Measurements from ENCODE around the gene FAM156B. TPM values are rescaled to one million over a fixed set of nuclear protein-coding genes. Genes with fewer than 3 reads are reported as not detected.
"Not testable (repeated sequence)": the region's sequence is repeated elsewhere in the genome, so short reads cannot be mapped to it uniquely, and the experiment has no call there.

FAM156B gene
- total and polyA plus RNA-seq, 2 donors (not counting 1 experiment from before 2014, with no cell fraction given), result 11.4 to 12.6 TPM

DNA sequence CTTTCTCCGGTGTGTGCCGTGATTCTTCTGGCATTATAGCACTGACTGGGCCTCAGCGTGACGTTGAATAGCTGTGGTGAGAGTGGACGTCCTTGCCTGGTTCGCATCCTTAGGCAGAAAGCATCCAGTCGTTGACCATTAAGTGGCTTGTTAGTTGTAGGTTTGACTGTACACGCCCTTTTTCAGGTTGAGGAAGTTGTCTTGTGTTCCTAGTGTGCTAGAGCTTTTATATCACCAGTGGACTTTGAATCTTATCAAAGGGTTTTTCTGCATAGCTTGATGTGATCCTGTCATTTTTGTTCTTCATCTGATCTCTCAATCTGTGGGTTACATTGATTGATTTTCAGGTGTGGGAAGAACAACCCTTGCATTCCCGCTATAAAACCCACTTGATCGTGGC, 8.4 kb downstream of the FAM156B start:
- H3K4me2 ChIP-seq (ENCODE audit: extremely low read depth, insufficient read depth, low read length); H3K27ac ChIP-seq (ENCODE audit: insufficient read depth, low read length); H3K9me3 ChIP-seq (ENCODE audit: control insufficient read depth, insufficient read depth, low read depth, low read length); DNase-seq (ENCODE audit: low read depth in 2 of 2); H3K4me3 ChIP-seq (replicated peaks in 1 of 4; ENCODE audit: control extremely low read depth in 1 of 4, insufficient read depth in 1 of 4, low read depth in 3 of 4, low read length in 4 of 4); H3K27me3 ChIP-seq (ENCODE audit: control insufficient read depth, insufficient read depth, low read length); H3K4me1 ChIP-seq (ENCODE audit: control insufficient read depth, extremely low read depth, insufficient read depth, low read length); H4K20me1 ChIP-seq (ENCODE audit: control insufficient read depth, extremely low read depth, insufficient read depth, low read length); H3K36me3 ChIP-seq (ENCODE audit: control insufficient read depth, insufficient read depth, low read length); H3K9ac ChIP-seq (ENCODE audit: insufficient read depth, low read length); H3K79me2 ChIP-seq (ENCODE audit: control insufficient read depth, insufficient read depth, low read length); H2AFZ ChIP-seq (ENCODE audit: low read length): not testable (repeated sequence)

DNA sequence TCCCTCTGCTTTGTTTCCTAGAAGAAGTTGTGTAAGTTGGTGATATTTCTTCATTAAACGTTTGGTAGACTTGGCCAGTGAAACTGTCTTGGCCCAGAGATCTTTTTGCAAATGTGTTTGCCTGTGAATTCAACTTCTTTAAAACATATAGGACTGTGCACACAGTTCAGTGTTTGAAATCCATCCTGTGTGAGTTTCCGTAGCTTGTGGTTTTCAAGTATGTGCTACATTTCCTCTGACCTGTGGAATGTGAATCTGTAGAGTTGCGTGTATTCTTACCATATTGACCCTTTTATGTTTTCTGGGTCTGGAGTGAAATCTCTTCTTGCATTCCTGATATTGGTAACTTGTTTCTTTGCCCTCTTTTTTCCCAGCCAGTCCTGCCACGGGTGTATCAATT, 8.9 kb downstream of the FAM156B start:
- not testable (repeated sequence) for H4K20me1 ChIP-seq (ENCODE audit: control insufficient read depth, extremely low read depth, insufficient read depth, low read length); H3K4me2 ChIP-seq (ENCODE audit: extremely low read depth, insufficient read depth, low read length); H2AFZ ChIP-seq (ENCODE audit: low read length); DNase-seq (ENCODE audit: low read depth in 2 of 2); H3K27ac ChIP-seq (ENCODE audit: insufficient read depth, low read length); H3K4me1 ChIP-seq (ENCODE audit: control insufficient read depth, extremely low read depth, insufficient read depth, low read length); H3K36me3 ChIP-seq (ENCODE audit: control insufficient read depth, insufficient read depth, low read length); H3K9ac ChIP-seq (ENCODE audit: insufficient read depth, low read length); H3K9me3 ChIP-seq (ENCODE audit: control insufficient read depth, insufficient read depth, low read depth, low read length); H3K27me3 ChIP-seq (ENCODE audit: control insufficient read depth, insufficient read depth, low read length); H3K4me3 ChIP-seq (replicated peaks in 1 of 4; ENCODE audit: control extremely low read depth in 1 of 4, insufficient read depth in 1 of 4, low read depth in 3 of 4, low read length in 4 of 4); H3K79me2 ChIP-seq (ENCODE audit: control insufficient read depth, insufficient read depth, low read length)

DNA sequence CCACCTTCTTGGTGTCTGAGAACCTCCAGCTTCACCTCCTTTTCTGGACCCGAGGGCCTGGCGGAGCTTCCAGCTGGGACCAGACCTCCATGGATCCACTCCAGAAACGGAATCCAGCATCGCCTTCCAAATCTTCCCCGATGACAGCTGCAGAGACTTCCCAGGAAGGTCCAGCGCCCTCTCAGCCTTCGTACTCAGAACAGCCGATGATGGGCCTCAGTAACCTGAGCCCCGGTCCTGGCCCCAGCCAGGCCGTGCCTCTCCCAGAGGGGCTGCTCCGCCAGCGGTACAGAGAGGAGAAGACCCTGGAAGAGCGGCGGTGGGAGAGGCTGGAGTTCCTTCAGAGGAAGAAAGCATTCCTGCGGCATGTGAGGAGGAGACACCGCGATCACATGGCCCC, 10.0 kb downstream of the FAM156B start:
- not testable (repeated sequence) for DNase-seq (ENCODE audit: low read depth in 2 of 2); H3K4me3 ChIP-seq (replicated peaks in 1 of 4; ENCODE audit: control extremely low read depth in 1 of 4, insufficient read depth in 1 of 4, low read depth in 3 of 4, low read length in 4 of 4); H3K9me3 ChIP-seq (ENCODE audit: control insufficient read depth, insufficient read depth, low read depth, low read length); H3K4me2 ChIP-seq (ENCODE audit: extremely low read depth, insufficient read depth, low read length); H3K27me3 ChIP-seq (ENCODE audit: control insufficient read depth, insufficient read depth, low read length); H3K27ac ChIP-seq (ENCODE audit: insufficient read depth, low read length); H4K20me1 ChIP-seq (ENCODE audit: control insufficient read depth, extremely low read depth, insufficient read depth, low read length); H3K79me2 ChIP-seq (ENCODE audit: control insufficient read depth, insufficient read depth, low read length); H3K4me1 ChIP-seq (ENCODE audit: control insufficient read depth, extremely low read depth, insufficient read depth, low read length); H3K9ac ChIP-seq (ENCODE audit: insufficient read depth, low read length); H2AFZ ChIP-seq (ENCODE audit: low read length); H3K36me3 ChIP-seq (ENCODE audit: control insufficient read depth, insufficient read depth, low read length)

DNA sequence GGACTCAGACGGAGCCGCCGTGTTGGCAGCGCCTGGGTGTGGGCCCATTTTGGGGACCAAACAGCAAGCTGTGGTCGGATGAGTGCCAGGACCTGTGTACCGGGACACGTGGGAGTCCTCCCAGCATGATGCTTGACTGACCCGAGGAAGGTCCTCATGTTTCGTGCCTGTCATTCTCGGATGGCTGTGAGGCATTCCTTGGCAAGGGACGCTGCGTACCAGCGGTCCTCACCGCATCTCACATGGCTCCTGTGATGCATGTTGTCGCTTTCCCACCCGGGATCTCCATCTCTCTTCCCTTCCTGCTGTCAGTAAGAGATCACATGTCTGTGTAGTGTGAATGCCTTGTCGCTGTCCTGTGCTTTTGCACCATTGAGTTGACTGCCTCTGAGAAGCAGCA, 10.8 kb downstream of the FAM156B start:
- H2AFZ ChIP-seq (ENCODE audit: low read length); H3K4me3 ChIP-seq (replicated peaks in 1 of 4; ENCODE audit: control extremely low read depth in 1 of 4, insufficient read depth in 1 of 4, low read depth in 3 of 4, low read length in 4 of 4); H4K20me1 ChIP-seq (ENCODE audit: control insufficient read depth, extremely low read depth, insufficient read depth, low read length); H3K27me3 ChIP-seq (ENCODE audit: control insufficient read depth, insufficient read depth, low read length); H3K9me3 ChIP-seq (ENCODE audit: control insufficient read depth, insufficient read depth, low read depth, low read length); H3K36me3 ChIP-seq (ENCODE audit: control insufficient read depth, insufficient read depth, low read length); H3K9ac ChIP-seq (ENCODE audit: insufficient read depth, low read length); H3K27ac ChIP-seq (ENCODE audit: insufficient read depth, low read length); H3K4me2 ChIP-seq (ENCODE audit: extremely low read depth, insufficient read depth, low read length); H3K4me1 ChIP-seq (ENCODE audit: control insufficient read depth, extremely low read depth, insufficient read depth, low read length); H3K79me2 ChIP-seq (ENCODE audit: control insufficient read depth, insufficient read depth, low read length); DNase-seq (ENCODE audit: low read depth in 2 of 2): not testable (repeated sequence)

DNA sequence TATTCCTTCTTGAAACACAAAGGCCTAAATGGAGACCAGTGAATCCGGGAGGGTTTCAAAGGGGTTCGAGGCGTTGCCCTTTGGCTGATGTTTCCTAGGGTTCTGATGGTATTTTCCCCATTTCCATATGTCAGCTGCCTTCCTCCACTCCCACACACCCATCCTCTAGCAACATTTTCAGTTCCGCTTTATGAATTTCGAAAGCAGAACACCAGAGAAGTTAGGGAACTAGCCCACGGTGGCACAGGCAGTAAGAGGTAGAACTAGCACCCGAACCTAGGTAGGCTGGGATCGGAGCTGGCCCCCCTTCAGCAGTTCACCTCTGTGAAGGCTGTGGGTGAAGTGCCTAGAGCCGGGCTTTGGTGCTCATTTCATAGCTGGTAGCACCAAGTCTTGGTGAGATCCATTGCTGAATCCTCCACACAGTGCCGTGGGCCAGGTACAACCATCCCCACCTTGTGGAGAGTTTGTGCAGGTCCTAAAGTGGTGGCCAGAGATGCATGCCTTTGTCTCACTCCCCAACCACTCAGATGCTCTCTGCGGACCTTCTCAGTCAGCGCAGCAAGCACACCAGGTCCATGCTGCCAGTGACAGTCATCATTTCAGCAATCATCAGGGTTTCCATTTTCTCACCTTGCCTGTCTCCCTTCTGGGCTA, 12.3 kb downstream of the FAM156B start:
- not testable (repeated sequence) for H3K27ac ChIP-seq (ENCODE audit: insufficient read depth, low read length)

DNA sequence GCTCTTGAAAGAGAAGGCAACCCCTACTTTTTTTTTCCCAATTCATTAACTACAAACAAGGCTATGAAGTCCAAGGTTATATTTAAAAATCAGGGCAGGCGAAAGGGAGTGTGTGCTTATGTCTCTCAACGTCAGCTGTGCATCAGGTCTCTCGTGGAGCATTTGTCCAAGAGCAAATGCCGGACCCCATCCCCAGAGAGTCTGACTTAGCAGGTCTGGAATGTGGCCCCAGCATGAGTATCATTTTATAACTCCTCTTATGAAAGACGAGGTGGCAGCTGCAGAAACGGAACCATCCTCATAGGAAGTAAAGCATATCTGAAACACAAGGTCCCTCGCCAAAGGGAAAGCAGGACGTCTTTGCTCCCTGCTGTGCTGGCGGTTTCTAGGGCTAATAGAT, 16.6 kb downstream of the FAM156B start:
- H3K4me3 ChIP-seq (replicated peaks in 1 of 4; ENCODE audit: control extremely low read depth in 1 of 4, insufficient read depth in 1 of 4, low read depth in 3 of 4, low read length in 4 of 4); H3K27ac ChIP-seq (ENCODE audit: insufficient read depth, low read length); DNase-seq (ENCODE audit: low read depth in 2 of 2); H4K20me1 ChIP-seq (ENCODE audit: control insufficient read depth, extremely low read depth, insufficient read depth, low read length); H3K9me3 ChIP-seq (ENCODE audit: control insufficient read depth, insufficient read depth, low read depth, low read length); H3K27me3 ChIP-seq (ENCODE audit: control insufficient read depth, insufficient read depth, low read length); H3K4me1 ChIP-seq (ENCODE audit: control insufficient read depth, extremely low read depth, insufficient read depth, low read length); H3K79me2 ChIP-seq (ENCODE audit: control insufficient read depth, insufficient read depth, low read length); H3K9ac ChIP-seq (ENCODE audit: insufficient read depth, low read length); H2AFZ ChIP-seq (ENCODE audit: low read length); H3K36me3 ChIP-seq (ENCODE audit: control insufficient read depth, insufficient read depth, low read length); H3K4me2 ChIP-seq (ENCODE audit: extremely low read depth, insufficient read depth, low read length): not testable (repeated sequence)

More for the DNA sequence above, 12.3 kb downstream of the FAM156B start:
- H3K4me2 ChIP-seq (ENCODE audit: extremely low read depth, insufficient read depth, low read length); H3K4me1 ChIP-seq (ENCODE audit: control insufficient read depth, extremely low read depth, insufficient read depth, low read length); H3K36me3 ChIP-seq (ENCODE audit: control insufficient read depth, insufficient read depth, low read length); H3K9me3 ChIP-seq (ENCODE audit: control insufficient read depth, insufficient read depth, low read depth, low read length); H3K79me2 ChIP-seq (ENCODE audit: control insufficient read depth, insufficient read depth, low read length); H3K4me3 ChIP-seq (replicated peaks in 1 of 4; ENCODE audit: control extremely low read depth in 1 of 4, insufficient read depth in 1 of 4, low read depth in 3 of 4, low read length in 4 of 4); H4K20me1 ChIP-seq (ENCODE audit: control insufficient read depth, extremely low read depth, insufficient read depth, low read length); H3K9ac ChIP-seq (ENCODE audit: insufficient read depth, low read length); H3K27me3 ChIP-seq (ENCODE audit: control insufficient read depth, insufficient read depth, low read length); H2AFZ ChIP-seq (ENCODE audit: low read length); DNase-seq (ENCODE audit: low read depth in 2 of 2): not testable (repeated sequence)

DNA sequence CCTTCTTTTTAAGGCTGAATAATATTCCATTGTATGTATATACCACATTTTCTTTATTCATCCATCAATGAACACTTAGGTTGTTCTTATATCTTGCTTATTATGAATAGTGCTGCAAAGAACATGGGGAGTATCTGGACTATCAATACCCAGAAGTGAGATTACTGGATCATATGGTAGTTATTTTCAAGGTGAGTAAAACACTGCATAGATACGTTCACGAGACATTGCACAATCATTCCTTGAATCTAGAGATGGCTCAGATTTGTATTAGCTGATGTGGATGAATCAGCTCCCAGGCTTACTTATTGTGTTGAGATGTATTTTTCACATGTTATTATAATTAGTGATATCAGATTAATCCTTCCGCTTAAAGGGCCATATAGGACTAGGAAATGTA, 17.6 kb downstream of the FAM156B start:
- H3K9me3 ChIP-seq (ENCODE audit: control insufficient read depth, insufficient read depth, low read depth, low read length); H3K4me2 ChIP-seq (ENCODE audit: extremely low read depth, insufficient read depth, low read length); H3K79me2 ChIP-seq (ENCODE audit: control insufficient read depth, insufficient read depth, low read length); H3K36me3 ChIP-seq (ENCODE audit: control insufficient read depth, insufficient read depth, low read length); H3K9ac ChIP-seq (ENCODE audit: insufficient read depth, low read length); DNase-seq (ENCODE audit: low read depth in 2 of 2); H3K27me3 ChIP-seq (ENCODE audit: control insufficient read depth, insufficient read depth, low read length); H2AFZ ChIP-seq (ENCODE audit: low read length); H3K27ac ChIP-seq (ENCODE audit: insufficient read depth, low read length); H4K20me1 ChIP-seq (ENCODE audit: control insufficient read depth, extremely low read depth, insufficient read depth, low read length); H3K4me1 ChIP-seq (ENCODE audit: control insufficient read depth, extremely low read depth, insufficient read depth, low read length); H3K4me3 ChIP-seq (replicated peaks in 1 of 4; ENCODE audit: control extremely low read depth in 1 of 4, insufficient read depth in 1 of 4, low read depth in 3 of 4, low read length in 4 of 4): not testable (repeated sequence)

Measured in fibroblast of lung (primary cell).